HepG2 (cell line): ENCODE data around the gene MAP2K6. TPM values are rescaled to one million over a fixed set of nuclear protein-coding genes. Genes with fewer than 3 reads are reported as not detected.

Source experiments
- ATAC-seq: fragments of 200-7000 bp; cut with Tn5 transposase; 3 replicates; pipeline ENCODE4 v1.9.1; 2020; ENCODE audit warnings: mild to moderate bottlenecking, moderate library complexity
- BruUV-seq: library from RNA; stranded (reverse); fragments of 400-500 nt; replicated peaks from 2 replicates; lab custom pipeline; 2021; lab: Mats Ljungman, UMichigan
- CTCF ChIA-PET: fragments of 300-600 bp; formaldehyde crosslinking; extraction: SDS; loops from one replicate; lab custom pipeline; 2021; ENCODE audit warnings: low total read pairs, inconsistent platforms, low intra/inter-chr PET ratio; lab: Yijun Ruan, JAX
- POLR2A ChIA-PET: fragments of 350-600 bp; sonication (Branson Sonifier 250); formaldehyde crosslinking; loops from one replicate; lab custom pipeline; 2020; ENCODE audit warnings: antibody characterized with exemption, inconsistent platforms; lab: Yijun Ruan, JAX
- DNase-seq: peaks from one replicate; pipeline ENCODE4 v3.0.0-alpha.2; 2015; ENCODE audit warnings: low spot score
- FAIRE-seq: peaks from 3 replicates; lab custom pipeline; 2011; peaks lifted over from hg19 to GRCh38; lab: Jason Lieb, UNC
- H2AFZ ChIP-seq: one replicate; pipeline ENCODE4 v1.6.1; 2011; ENCODE audit warnings: low read length, inconsistent platforms
- H3K27ac ChIP-seq: fragments of 300-600 bp; 3 replicates; pipeline ENCODE4 v1.8.0; 2011; ENCODE audit warnings: mixed run types, mild to moderate bottlenecking, mixed read lengths, low read length, inconsistent platforms; ENCODE audit not compliant: insufficient read depth; ENCODE audit errors: extremely low read length
- H3K27me3 ChIP-seq, 2 experiments: fragments of 200-600 bp in 1 of 2; 2 replicates in 1 of 2; 3 replicates in 1 of 2; pipeline versions ENCODE4 v1.6.0 to v1.8.0; 2011; ENCODE audit warnings: low read length in 2 of 2, mild to moderate bottlenecking in 2 of 2, moderate library complexity in 2 of 2, inconsistent platforms in 1 of 2; ENCODE audit not compliant: insufficient read depth in 2 of 2, control insufficient read depth in 1 of 2
- H3K36me3 ChIP-seq, 2 experiments: fragments of 200-600 bp in 1 of 2; replicated peaks in 1 of 2; 2 replicates in 1 of 2; 3 replicates in 1 of 2; pipeline versions ENCODE4 v1.5.1 to v1.8.0; 2011; ENCODE audit warnings: low read length in 2 of 2, inconsistent platforms in 1 of 2; ENCODE audit not compliant: insufficient read depth in 2 of 2, control insufficient read depth in 1 of 2
- H3K4me1 ChIP-seq: 2 replicates; pipeline ENCODE4 v1.5.1; 2012; ENCODE audit warnings: low read length, inconsistent platforms; ENCODE audit not compliant: insufficient read depth
- H3K4me2 ChIP-seq: 2 replicates; pipeline ENCODE4 v1.6.0; 2011; ENCODE audit warnings: low read depth, low read length, inconsistent platforms
- H3K4me3 ChIP-seq, 3 experiments: fragments of 200-600 bp in 1 of 3; sonication (generic), shearing (Covaris generic) in 1 of 3; replicated peaks in 1 of 3; 2 replicates each; pipeline ENCODE4 v1.5.1; 2011 to 2016; ENCODE audit warnings: low read length in 3 of 3, inconsistent platforms in 2 of 3, low read depth in 2 of 3, mild to moderate bottlenecking in 2 of 3, control low read depth in 1 of 3, mixed read lengths in 1 of 3; ENCODE audit not compliant: insufficient read depth in 1 of 3
- H3K79me2 ChIP-seq: one replicate; pipeline ENCODE4 v1.6.1; 2011; ENCODE audit warnings: low read length, inconsistent platforms; ENCODE audit not compliant: insufficient read depth
- H3K9ac ChIP-seq: 2 replicates; pipeline ENCODE4 v1.6.0; 2011; ENCODE audit warnings: mild to moderate bottlenecking, low read depth, low read length, inconsistent platforms; ENCODE audit not compliant: insufficient read depth
- H3K9me3 ChIP-seq: 2 replicates; pipeline ENCODE4 v1.5.1; 2012; ENCODE audit warnings: mild to moderate bottlenecking, low read length
- H4K20me1 ChIP-seq: 2 replicates; pipeline ENCODE4 v1.6.0; 2011; ENCODE audit warnings: inconsistent platforms, mild to moderate bottlenecking, low read length, moderate library complexity; ENCODE audit not compliant: insufficient read depth
- ARNT ChIP-seq: fragments of 450-650 bp; IDR thresholded peaks from 2 replicates; pipeline ENCODE4 v1.6.1; 2017
- CHCHD3 ChIP-seq: sonication (generic); formaldehyde crosslinking; IDR thresholded peaks from 2 replicates; pipeline ENCODE4 v1.8.0; 2022; ENCODE audit warnings: mild to moderate bottlenecking, missing genetic modification reagents, moderate library complexity
- FOXO4 ChIP-seq: sonication (generic); formaldehyde crosslinking; conservative IDR thresholded peaks from 2 replicates; pipeline ENCODE4 v1.8.1; 2023; ENCODE audit warnings: missing genetic modification reagents
- REL ChIP-seq: sonication (generic); formaldehyde crosslinking; conservative IDR thresholded peaks from 2 replicates; pipeline ENCODE4 v1.8.0; 2022; ENCODE audit warnings: mild to moderate bottlenecking, missing genetic modification reagents, moderate library complexity
- RFX5 ChIP-seq: IDR thresholded peaks from 2 replicates; pipeline ENCODE4 v1.6.1; 2011; ENCODE audit warnings: low read depth, low read length, improper control_type of control experiment
- SOX13 ChIP-seq, 3 experiments: fragments of 450-650 bp in 1 of 3; sonication (generic) in 1 of 3; formaldehyde crosslinking in 1 of 3; IDR thresholded peaks in 2 of 3; conservative IDR thresholded peaks in 1 of 3; 2 replicates each; pipeline versions ENCODE4 v1.5.0 to v1.6.1; 2016 to 2020; ENCODE audit warnings: antibody characterized with exemption in 1 of 3, mild to moderate bottlenecking in 1 of 3, missing compliant biosample characterization in 1 of 3, missing genetic modification reagents in 1 of 3, moderate library complexity in 1 of 3
- SOX5 ChIP-seq: IDR thresholded peaks from 2 replicates; pipeline ENCODE4 v1.6.1; 2016; ENCODE audit warnings: borderline replicate concordance
- ZBTB26 ChIP-seq: IDR thresholded peaks from 2 replicates; pipeline ENCODE4 v1.6.1; 2016; ENCODE audit warnings: missing compliant biosample characterization, missing genetic modification reagents, borderline replicate concordance
- ZNF138 ChIP-seq: sonication (generic); formaldehyde crosslinking; IDR thresholded peaks from 2 replicates; pipeline ENCODE4 v1.5.0; 2020; ENCODE audit warnings: mild to moderate bottlenecking, low read depth, missing genetic modification reagents
- ZNF263 ChIP-seq: sonication (generic); formaldehyde crosslinking; IDR thresholded peaks from 2 replicates; pipeline ENCODE4 v1.4.0; 2020; ENCODE audit warnings: missing genetic modification reagents
- ZNF446 ChIP-seq: sonication (generic); formaldehyde crosslinking; IDR thresholded peaks from 2 replicates; pipeline ENCODE4 v1.5.0; 2020; ENCODE audit warnings: mild to moderate bottlenecking, missing genetic modification reagents
- WGBS: methylation state at CpG from one replicate; pipeline ENCODE4 v1.1.6; 2017; ENCODE audit warnings: low lambda C conversion rate; 5-methylcytosine and 5-hydroxymethylcytosine counted together
- in situ Hi-C: cut with HindIII; loops from 2 replicates; pipeline ENCODE4 v1.10.0; 2017; ENCODE audit warnings: low pct_unique_long_range_greater_than_20kb; ENCODE audit not compliant: extremely low pct_ligation_motif_present
- intact Hi-C: fragments of 100-400 bp; cut with micrococcal nuclease; formaldehyde crosslinking; loops from one replicate; pipeline ENCODE4 v1.10.0; 2022; ENCODE audit not compliant: unreplicated experiment
- polyA plus RNA-seq, 8 experiments: library from polyadenylated mRNA; depleted of rRNA in 3 of 8; stranded (reverse) in 7 of 8; unstranded in 1 of 8; fragments of >200 nt; fragmentation: Illumina TruSeq in 4 of 8; extraction: Trizol in 4 of 8; gene quantifications; 2 replicates each; pipeline versions ENCODE4 v1.2.1 to v1.2.3, GENCODE V29; 2011 to 2016; ENCODE audit warnings: low read depth in 4 of 8, missing spikeins in 1 of 8, mixed read lengths in 1 of 8; ENCODE audit not compliant: insufficient read depth in 1 of 8
- total RNA-seq, 5 experiments: library from RNA; depleted of rRNA; stranded (reverse); fragments of >200 nt; fragmentation: Illumina TruSeq; extraction: Trizol; gene quantifications; 2 replicates each; pipeline ENCODE4 v1.2.3, GENCODE V29; 2016; ENCODE audit warnings: low read depth in 1 of 5

MAP2K6 gene
- total and polyA plus RNA-seq, 2 of the 13 experiments (the other 11 are each of a cell fraction or from before 2014, with no cell fraction given), result 5.1 to 33.6 TPM

- no peak overlapping the region for H2AFZ ChIP-seq
- ATAC-seq (peak; percentile 41), DNase-seq (peak; percentile 12), FAIRE-seq (peak; percentile 18)
- no peaks in the 10 kb centered on the region for H3K36me3 ChIP-seq
- no peak overlapping the region for H3K4me2 ChIP-seq
- no peaks in the 10 kb centered on the region for H3K4me1 ChIP-seq
- H3K27me3 ChIP-seq, result no peaks in the 10 kb centered on the region
- intact Hi-C loops, result no loop called here
- in situ Hi-C loops, result no loop called here
- no TSS peak for BruUV-seq
- no peaks in the 10 kb centered on the region for H4K20me1 ChIP-seq
- WGBS, result 79% methylated on average over 3 of the region's 3 CpGs
- CTCF ChIA-PET, result no interaction called here
- H3K79me2 ChIP-seq, result no peaks in the 10 kb centered on the region
- no peak overlapping the region for H3K27ac ChIP-seq
- TF ChIP-seq ZNF263 (CRISPR knock-in tag), result peak; percentile 28; the same call in 1 of the 2 replicates
- TF ChIP-seq REL (CRISPR knock-in tag), result no peak
- TF ChIP-seq SOX13 (IDR thresholded peaks at IDR 0.05), result no peak
- peak in 1 of 2 experiments; percentile 48; a peak in 1 of 4 replicates for TF ChIP-seq SOX13 (CRISPR knock-in tag; conservative IDR thresholded peaks at IDR 0.05 in 1 of 2, IDR thresholded peaks at IDR 0.05 in 1 of 2)
- no peak for TF ChIP-seq FOXO4 (CRISPR knock-in tag)
- TF ChIP-seq ZNF138 (CRISPR knock-in tag), result no peak
- TF ChIP-seq SOX5 (CRISPR knock-in tag), result peak; percentile 46; the same call in 1 of the 2 replicates
- no peak for TF ChIP-seq ZNF446 (CRISPR knock-in tag)
- peak; percentile 31; the same call in 1 of the 2 replicates for TF ChIP-seq RFX5
- TF ChIP-seq ARNT, result no peak
- TF ChIP-seq ZBTB26 (CRISPR knock-in tag), result peak; percentile 93
- no peak for TF ChIP-seq CHCHD3 (CRISPR knock-in tag)
- TF ChIP-seq, all 625 proteins: peak for 5
- H3K9me3 ChIP-seq, result no peaks in the 10 kb centered on the region
- no peak overlapping the region for H3K9ac ChIP-seq
- H3K4me3 ChIP-seq, result no peak overlapping the region
- POLR2A ChIA-PET, result no interaction called here
Observed at GRCh38 chr17:69466905-69467667, 52.6 kb downstream of the MAP2K6 start.
